Activated T-cell treated with anti-CD3 and anti-CD28 coated beads for 48 hours (primary cell): ENCODE results near the gene FAM174C.

Source experiments
- DNase-seq: peaks from one replicate; pipeline ENCODE4 v3.0.0-alpha.2; 2020; ENCODE audit warnings: low read depth

The FAM174C gene

GRCh38 chr19:1322198-1322981 is 47.1 kb downstream of the FAM174C start:
- DNase-seq: no peak

- no peak for DNase-seq
These were observed 49.0 kb downstream of the FAM174C start for GRCh38 chr19:1324249-1324805.

GRCh38 chr19:1324806-1325567 is 49.7 kb downstream of the FAM174C start:
- peak; percentile 34 for DNase-seq

GRCh38 chr19:1325568-1326294 is 50.4 kb downstream of the FAM174C start:
- no peak for DNase-seq

GRCh38 chr19:1327125-1327524 is 51.8 kb downstream of the FAM174C start:
- DNase-seq: no peak
